Dedifferentiated amniotic fluid mesenchymal stem cell (primary cell): Measurements from ENCODE around the gene ATOX1.
"Not testable (repeated sequence)": the region's sequence is repeated elsewhere in the genome, so short reads cannot be mapped to it uniquely, and the experiment has no call there.

ENCODE experiments used
- DNase-seq: peaks from one replicate; pipeline ENCODE4 v3.0.0-alpha.2; 2016; ENCODE audit errors: extremely low spot score

Gene ATOX1

GRCh38 chr5:151698081-151698480, 60.4 kb downstream of the ATOX1 start:
- not testable (repeated sequence) for DNase-seq

GRCh38 chr5:151697452-151697851, 61.0 kb downstream of the ATOX1 start:
- DNase-seq, result no peak

- DNase-seq, result peak; percentile 99
These were observed 61.9 kb downstream of the ATOX1 start for GRCh38 chr5:151696470-151697061.

GRCh38 chr5:151695464-151695863, 63.0 kb downstream of the ATOX1 start:
- DNase-seq, result no peak

- no peak for DNase-seq
These were observed 64.4 kb downstream of the ATOX1 start for GRCh38 chr5:151694035-151694485.
